ENCODE data around the gene POU2AF3. TPM values are rescaled to one million over a fixed set of nuclear protein-coding genes. Genes with fewer than 3 reads are reported as not detected.
"Not testable (repeated sequence)": the region's sequence is repeated elsewhere in the genome, so short reads cannot be mapped to it uniquely, and the experiment has no call there.

The POU2AF3 gene
- total and polyA plus RNA-seq, 3 experiments from 2014 or later, result not detected

GRCh38 chr11:111292408-111292807 lies 5.9 kb upstream of the POU2AF3 start:
- CTCF ChIA-PET, result interaction anchor here (1.5 kb wide), 1 partner anchor 10 kb away, joined by 4 read pairs; no protein-coding TSS in a partner anchor
- H3K36me3 Mint-ChIP-seq; H3K27ac Mint-ChIP-seq; H3K27me3 ChIP-seq (ENCODE audit: insufficient read depth, low read length, poor library complexity, severe bottlenecking); H3K4me3 ChIP-seq (ENCODE audit: low read length); H3K36me3 ChIP-seq (ENCODE audit: insufficient read depth, low read length); H3K9me3 ChIP-seq (ENCODE audit: low read length); H3K4me1 ChIP-seq (ENCODE audit: insufficient read depth, low read length); POLR2A ChIA-PET; DNase-seq; H3K4me1 Mint-ChIP-seq; H3K27ac ChIP-seq (ENCODE audit: low read depth, low read length); H3K27me3 Mint-ChIP-seq; H3K9me3 Mint-ChIP-seq: not testable (repeated sequence)
- peak overlapping the region in 1 of 7 donors; percentile 5 for H3K4me3 Mint-ChIP-seq

- ChIA-PET POLR2A (no interaction called here), CTCF (no interaction called here)
Observed at GRCh38 chr11:111296196-111296595, 2.1 kb upstream of the POU2AF3 start.

GRCh38 chr11:111297696-111298095 lies 650 bp upstream of the POU2AF3 start:
- Mint-ChIP-seq H3K27ac (no peak overlapping the region), H3K4me3 (no peak overlapping the region), H3K36me3 (no peaks in the 10 kb centered on the region), H3K27me3 (peaks cover 22 to 40% of the 10 kb centered on the region in 2 donors), H3K4me1 (peaks cover 0 to 5% (median 0%) of the 10 kb centered on the region in 3 donors), H3K9me3 (no peaks in the 10 kb centered on the region)
- DNase-seq, result no peak
- Histone ChIP-seq H3K9me3 (ENCODE audit: low read length) (no peaks in the 10 kb centered on the region), H3K4me1 (ENCODE audit: insufficient read depth, low read length) (no peaks in the 10 kb centered on the region), H3K4me3 (ENCODE audit: low read length) (no peak overlapping the region), H3K36me3 (ENCODE audit: insufficient read depth, low read length) (no peaks in the 10 kb centered on the region), H3K27me3 (ENCODE audit: insufficient read depth, low read length, poor library complexity, severe bottlenecking) (peaks cover 3% of the 10 kb centered on the region), H3K27ac (ENCODE audit: low read depth, low read length) (no peak overlapping the region)
- CTCF ChIA-PET, result no interaction called here
- POLR2A ChIA-PET, result no interaction called here

More at GRCh38 chr11:111296196-111296595, 2.1 kb upstream of the POU2AF3 start:
- Mint-ChIP-seq H3K36me3 (no peaks in the 10 kb centered on the region), H3K4me3 (no peak overlapping the region), H3K27me3 (peaks cover 23 to 25% of the 10 kb centered on the region in 2 donors), H3K4me1 (peaks cover 0 to 5% (median 0%) of the 10 kb centered on the region in 3 donors), H3K27ac (no peak overlapping the region), H3K9me3 (no peaks in the 10 kb centered on the region)
- no peak overlapping the region for H3K4me3 ChIP-seq (ENCODE audit: low read length)
- no peak overlapping the region for H3K27ac ChIP-seq (ENCODE audit: low read depth, low read length)
- no peak for DNase-seq
- H3K27me3 ChIP-seq (ENCODE audit: insufficient read depth, low read length, poor library complexity, severe bottlenecking), result peaks cover 3% of the 10 kb centered on the region
- no peaks in the 10 kb centered on the region for H3K4me1 ChIP-seq (ENCODE audit: insufficient read depth, low read length)
- no peaks in the 10 kb centered on the region for H3K9me3 ChIP-seq (ENCODE audit: low read length)
- no peaks in the 10 kb centered on the region for H3K36me3 ChIP-seq (ENCODE audit: insufficient read depth, low read length)

GRCh38 chr11:111299101-111300026 lies 1.0 kb downstream of the POU2AF3 start:
- Mint-ChIP-seq H3K27me3 (peaks cover 22 to 47% of the 10 kb centered on the region in 2 donors), H3K36me3 (no peaks in the 10 kb centered on the region), H3K9me3 (no peaks in the 10 kb centered on the region), H3K4me1 (peaks cover 0 to 5% (median 0%) of the 10 kb centered on the region in 3 donors), H3K27ac (peak overlapping the region in 1 of 8 donors; percentile 29), H3K4me3 (no peak overlapping the region)
- ChIA-PET CTCF (no interaction called here), POLR2A (no interaction called here)
- no peaks in the 10 kb centered on the region for H3K9me3 ChIP-seq (ENCODE audit: low read length)
- H3K4me1 ChIP-seq (ENCODE audit: insufficient read depth, low read length), result no peaks in the 10 kb centered on the region
- no peak overlapping the region for H3K27ac ChIP-seq (ENCODE audit: low read depth, low read length)
- no peak for DNase-seq
- peaks cover 3% of the 10 kb centered on the region for H3K27me3 ChIP-seq (ENCODE audit: insufficient read depth, low read length, poor library complexity, severe bottlenecking)
- H3K36me3 ChIP-seq (ENCODE audit: insufficient read depth, low read length), result no peaks in the 10 kb centered on the region
- H3K4me3 ChIP-seq (ENCODE audit: low read length), result no peak overlapping the region

GRCh38 chr11:111300569-111300968 lies 2.2 kb downstream of the POU2AF3 start:
- no peak overlapping the region for H3K27ac Mint-ChIP-seq
- ChIA-PET POLR2A (no interaction called here), CTCF (no interaction called here)
- no peaks in the 10 kb centered on the region for H3K9me3 ChIP-seq (ENCODE audit: low read length)
- no peak overlapping the region for H3K27ac ChIP-seq (ENCODE audit: low read depth, low read length)
- H3K27me3 Mint-ChIP-seq, result peaks cover 24 to 47% of the 10 kb centered on the region in 2 donors
- no peaks in the 10 kb centered on the region for H3K4me1 ChIP-seq (ENCODE audit: insufficient read depth, low read length)
- no peak overlapping the region for H3K4me3 Mint-ChIP-seq
- no peaks in the 10 kb centered on the region for H3K36me3 ChIP-seq (ENCODE audit: insufficient read depth, low read length)
- no peaks in the 10 kb centered on the region for H3K9me3 Mint-ChIP-seq
- peaks cover 3% of the 10 kb centered on the region for H3K27me3 ChIP-seq (ENCODE audit: insufficient read depth, low read length, poor library complexity, severe bottlenecking)
- peaks cover 0 to 5% (median 0%) of the 10 kb centered on the region in 3 donors for H3K4me1 Mint-ChIP-seq
- DNase-seq, result no peak
- no peaks in the 10 kb centered on the region for H3K36me3 Mint-ChIP-seq
- H3K4me3 ChIP-seq (ENCODE audit: low read length), result no peak overlapping the region

GRCh38 chr11:111301004-111301841 lies 2.9 kb downstream of the POU2AF3 start:
- Mint-ChIP-seq H3K27ac (no peak overlapping the region), H3K9me3 (no peaks in the 10 kb centered on the region), H3K4me3 (no peak overlapping the region), H3K4me1 (peaks cover 0 to 5% (median 0%) of the 10 kb centered on the region in 3 donors), H3K27me3 (peaks cover 24 to 51% of the 10 kb centered on the region in 2 donors), H3K36me3 (no peaks in the 10 kb centered on the region)
- Histone ChIP-seq H3K36me3 (ENCODE audit: insufficient read depth, low read length) (no peaks in the 10 kb centered on the region), H3K4me1 (ENCODE audit: insufficient read depth, low read length) (no peaks in the 10 kb centered on the region), H3K27ac (ENCODE audit: low read depth, low read length) (no peak overlapping the region), H3K4me3 (ENCODE audit: low read length) (no peak overlapping the region), H3K9me3 (ENCODE audit: low read length) (no peaks in the 10 kb centered on the region), H3K27me3 (ENCODE audit: insufficient read depth, low read length, poor library complexity, severe bottlenecking) (peaks cover 3% of the 10 kb centered on the region)
- no peak for DNase-seq
- POLR2A ChIA-PET, result no interaction called here
- CTCF ChIA-PET, result no interaction called here

GRCh38 chr11:111301842-111302118 lies 3.4 kb downstream of the POU2AF3 start:
- CTCF ChIA-PET, result no interaction called here

GRCh38 chr11:111302298-111302697 lies 4.0 kb downstream of the POU2AF3 start:
- H3K4me1 Mint-ChIP-seq, result peaks cover 0 to 5% (median 0%) of the 10 kb centered on the region in 3 donors
- no peaks in the 10 kb centered on the region for H3K9me3 ChIP-seq (ENCODE audit: low read length)
- H3K4me3 Mint-ChIP-seq, result no peak overlapping the region
- no peak for DNase-seq
- ChIA-PET POLR2A (no interaction called here), CTCF (no interaction called here)
- no peak overlapping the region for H3K27ac Mint-ChIP-seq
- no peak overlapping the region for H3K27ac ChIP-seq (ENCODE audit: low read depth, low read length)
- H3K9me3 Mint-ChIP-seq, result no peaks in the 10 kb centered on the region
- no peaks in the 10 kb centered on the region for H3K36me3 Mint-ChIP-seq
- no peaks in the 10 kb centered on the region for H3K4me1 ChIP-seq (ENCODE audit: insufficient read depth, low read length)
- H3K4me3 ChIP-seq (ENCODE audit: low read length), result no peak overlapping the region
- H3K36me3 ChIP-seq (ENCODE audit: insufficient read depth, low read length), result no peaks in the 10 kb centered on the region
- peaks cover 3% of the 10 kb centered on the region for H3K27me3 ChIP-seq (ENCODE audit: insufficient read depth, low read length, poor library complexity, severe bottlenecking)
- H3K27me3 Mint-ChIP-seq, result peaks cover 22 to 60% of the 10 kb centered on the region in 2 donors

More at GRCh38 chr11:111301842-111302118, 3.4 kb downstream of the POU2AF3 start:
- Histone ChIP-seq H3K27ac (ENCODE audit: low read depth, low read length) (no peak overlapping the region), H3K4me1 (ENCODE audit: insufficient read depth, low read length) (no peaks in the 10 kb centered on the region), H3K36me3 (ENCODE audit: insufficient read depth, low read length) (no peaks in the 10 kb centered on the region), H3K27me3 (ENCODE audit: insufficient read depth, low read length, poor library complexity, severe bottlenecking) (peaks cover 3% of the 10 kb centered on the region), H3K4me3 (ENCODE audit: low read length) (no peak overlapping the region), H3K9me3 (ENCODE audit: low read length) (no peaks in the 10 kb centered on the region)
- H3K27me3 Mint-ChIP-seq, result peaks cover 23 to 57% of the 10 kb centered on the region in 2 donors
- no peak overlapping the region for H3K27ac Mint-ChIP-seq
- H3K4me1 Mint-ChIP-seq, result peaks cover 0 to 5% (median 0%) of the 10 kb centered on the region in 3 donors
- POLR2A ChIA-PET, result no interaction called here
- H3K4me3 Mint-ChIP-seq, result no peak overlapping the region
- no peaks in the 10 kb centered on the region for H3K36me3 Mint-ChIP-seq
- no peak for DNase-seq
- H3K9me3 Mint-ChIP-seq, result no peaks in the 10 kb centered on the region
